ENCODE results near the gene TSPAN18. TPM values are rescaled to one million over a fixed set of nuclear protein-coding genes. Genes with fewer than 3 reads are reported as not detected.

Gene TSPAN18
- total RNA-seq, 1 experiment from 2014 or later = not detected

GRCh38 chr11:44974402-44975000, 247.7 kb downstream of the TSPAN18 start:
- DNase-seq (ENCODE audit: low read depth) = no peak

GRCh38 chr11:44976576-44976975, 249.8 kb downstream of the TSPAN18 start:
- DNase-seq (ENCODE audit: low read depth) = no peak

- no peak for DNase-seq (ENCODE audit: low read depth)
These were observed 250.8 kb downstream of the TSPAN18 start for GRCh38 chr11:44977493-44977984.

- no peak for DNase-seq (ENCODE audit: low read depth)
These were observed 251.7 kb downstream of the TSPAN18 start for GRCh38 chr11:44978274-44978960.

- no peak for DNase-seq (ENCODE audit: low read depth)
These were observed 252.2 kb downstream of the TSPAN18 start for GRCh38 chr11:44978961-44979331.

- DNase-seq (ENCODE audit: low read depth) = no peak
These were observed 253.0 kb downstream of the TSPAN18 start for GRCh38 chr11:44979543-44980399.

GRCh38 chr11:44980533-44981427, 254.0 kb downstream of the TSPAN18 start:
- no peak for DNase-seq (ENCODE audit: low read depth)

Other genes starting within 250 kb of the TSPAN18 start
- gene CD82, start 161.3 kb upstream of the TSPAN18 start, total RNA-seq (2014; rRNA removed; shearing (Covaris generic)) = 23.0 and 41.9 TPM in 2 replicates
- gene TP53I11, start 223.9 kb downstream of the TSPAN18 start, total RNA-seq (2014; rRNA removed; shearing (Covaris generic)) = 0.11 and 0.27 TPM in 2 replicates